NCI-H1930 (cell line): ENCODE data around the gene ABCA1.
"Not testable (repeated sequence)": the region's sequence is repeated elsewhere in the genome, so short reads cannot be mapped to it uniquely, and the experiment has no call there.

Experiments
- DNase-seq, 2 experiments: peaks; one replicate each; lab custom pipeline; 2025; lab: John Stamatoyannopoulos, UW

ABCA1 gene

GRCh38 chr9:104868303-104868686 is 59.7 kb downstream of the ABCA1 start:
- no peak for DNase-seq

DNA sequence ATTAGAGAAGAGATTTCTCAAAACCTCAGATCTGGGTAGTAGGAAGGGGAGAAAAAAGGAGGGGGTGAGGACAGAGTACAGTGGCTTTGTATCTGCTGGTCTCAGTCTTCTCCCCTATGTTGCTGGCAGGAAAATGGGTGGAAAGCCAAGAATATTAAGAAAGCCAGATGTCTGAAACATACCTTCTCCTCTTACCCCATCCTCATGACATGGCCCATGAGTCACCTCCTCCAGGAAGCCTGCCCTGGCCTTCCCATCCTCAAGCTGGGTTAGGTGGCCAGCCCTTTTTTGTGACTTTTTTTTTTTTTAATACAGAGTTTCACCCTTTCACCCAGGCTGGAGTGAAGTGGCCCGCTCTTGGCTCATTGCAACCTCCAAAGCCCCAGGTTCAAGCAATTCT is 61.8 kb downstream of the ABCA1 start:
- DNase-seq: no peak

GRCh38 chr9:104864675-104865104 is 63.3 kb downstream of the ABCA1 start:
- DNase-seq: no peak

DNA sequence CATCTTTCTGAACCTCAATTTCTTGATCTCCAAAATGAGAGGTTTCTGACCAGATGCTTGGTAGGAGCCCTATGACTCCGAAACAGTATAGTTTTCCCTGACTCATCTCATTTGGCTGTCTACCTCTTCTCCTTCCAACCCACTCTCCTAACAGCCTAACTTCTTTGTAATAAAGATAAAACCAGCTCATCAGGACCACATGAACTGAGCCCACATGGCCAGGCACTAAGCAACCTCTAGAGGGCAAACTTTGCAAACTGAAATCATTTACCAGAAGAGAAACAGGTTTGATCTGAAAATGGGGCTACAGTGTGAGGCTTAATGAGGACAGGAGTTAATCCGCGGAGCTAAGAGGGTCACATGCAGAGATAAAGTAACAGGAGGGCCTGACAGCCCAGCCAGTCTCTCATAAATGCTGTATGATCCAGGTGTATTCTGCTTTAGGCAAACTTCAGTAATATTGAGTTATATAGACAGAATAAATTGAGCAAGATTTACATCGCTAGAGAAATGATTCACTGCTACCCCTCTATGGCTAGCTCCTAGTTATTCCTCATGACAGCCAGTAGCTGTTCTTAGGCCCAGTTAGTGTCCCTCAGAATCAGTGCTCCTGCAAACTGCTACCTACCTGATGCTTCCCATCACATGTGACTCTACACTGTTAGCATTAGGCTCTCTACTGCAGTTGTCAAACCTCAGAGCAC is 64.6 kb downstream of the ABCA1 start:
- DNase-seq: peak; percentile 8 to 55

GRCh38 chr9:104861397-104861796 is 66.6 kb downstream of the ABCA1 start:
- DNase-seq: no peak

- no peak for DNase-seq
These were observed 67.7 kb downstream of the ABCA1 start for GRCh38 chr9:104860263-104860662.

DNA sequence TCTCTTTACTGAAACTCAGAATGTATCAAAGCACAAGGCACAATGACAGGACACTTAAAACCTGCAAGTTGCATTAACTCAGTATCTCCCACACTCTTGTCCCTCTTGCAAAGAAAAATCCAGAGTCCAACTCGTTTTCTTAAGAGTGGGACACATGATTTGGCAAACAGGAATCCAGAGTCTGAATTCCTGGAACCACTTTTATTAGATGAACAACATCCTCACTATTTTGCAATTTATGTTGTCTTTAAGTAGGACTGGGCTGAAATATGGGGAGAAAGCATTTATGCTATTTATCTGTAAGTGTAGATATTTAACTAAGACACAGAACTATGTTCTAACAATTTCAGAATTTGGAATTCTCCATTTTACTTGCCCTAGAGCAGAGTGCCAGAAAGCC is 69.1 kb downstream of the ABCA1 start:
- no peak for DNase-seq

- no peak for DNase-seq
These were observed 69.7 kb downstream of the ABCA1 start for GRCh38 chr9:104858271-104858670.

DNA sequence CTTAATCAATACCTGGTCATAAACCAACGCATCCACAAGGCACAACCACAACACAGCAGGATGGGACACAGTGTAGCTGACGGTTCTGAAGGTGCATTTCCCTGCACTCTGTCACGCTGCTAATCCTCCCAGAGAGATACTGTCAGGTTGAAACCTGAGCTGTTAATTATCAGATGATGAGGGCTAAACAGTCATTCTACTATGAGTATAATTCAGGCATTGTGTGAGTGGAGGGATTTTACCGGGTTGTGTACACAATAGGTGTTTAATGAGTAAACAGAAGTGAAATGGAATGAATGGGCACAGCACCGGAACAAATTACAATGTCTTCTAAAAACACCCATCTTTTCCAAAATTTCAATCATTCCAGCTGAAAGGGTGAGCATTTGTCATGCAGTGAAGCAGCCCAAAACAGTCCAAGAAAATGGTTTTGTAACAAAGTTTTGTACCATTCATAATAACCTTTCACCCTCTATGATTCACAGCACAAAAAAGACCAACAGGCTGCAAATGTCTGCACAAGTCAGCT is 71.5 kb downstream of the ABCA1 start:
- peak; percentile 81 to 88 for DNase-seq

- no peak for DNase-seq
These were observed 72.1 kb downstream of the ABCA1 start for GRCh38 chr9:104855807-104856206.

- not testable (repeated sequence) for DNase-seq
These were observed 72.7 kb downstream of the ABCA1 start for GRCh38 chr9:104855258-104855657.

GRCh38 chr9:104854613-104855012 is 73.3 kb downstream of the ABCA1 start:
- peak in 1 of 2 experiments; percentile 23 for DNase-seq

DNA sequence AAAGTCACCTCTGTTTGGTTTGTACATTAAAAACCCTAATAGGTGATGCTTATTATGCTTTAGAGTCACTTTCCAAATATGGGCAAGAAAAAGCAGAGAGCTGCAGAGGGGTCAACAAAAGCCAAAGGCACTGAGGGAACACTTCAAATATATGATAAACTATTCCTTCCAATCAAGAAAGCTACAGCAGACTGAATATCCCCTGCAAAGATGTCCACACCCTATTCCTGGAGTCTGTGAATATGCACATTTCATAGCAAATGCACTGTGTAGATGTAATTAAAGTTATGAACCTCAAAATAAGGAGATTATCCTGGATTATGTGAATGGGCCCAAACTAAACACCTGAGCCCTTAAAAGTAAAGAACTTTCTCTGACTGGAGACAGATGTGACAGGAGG is 74.3 kb downstream of the ABCA1 start:
- no peak for DNase-seq

DNA sequence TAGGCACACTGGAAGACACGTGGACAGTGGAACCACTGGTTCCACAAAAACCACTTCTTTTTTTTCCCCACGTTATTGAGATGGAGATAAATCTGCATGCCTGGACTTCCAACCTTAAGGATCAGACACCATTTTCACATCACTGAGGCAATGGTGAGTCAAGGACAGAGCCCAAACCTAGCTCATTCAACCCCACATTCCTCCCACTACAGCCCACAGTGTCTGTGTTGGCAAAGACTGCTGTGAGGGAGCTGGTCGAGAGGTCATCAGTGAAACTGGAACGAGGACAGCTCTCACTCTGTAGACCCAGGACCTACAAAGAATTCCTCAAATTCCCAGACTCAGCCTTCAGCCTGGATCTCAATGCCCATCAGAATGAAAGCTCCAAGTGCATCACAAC is 74.8 kb downstream of the ABCA1 start:
- no peak for DNase-seq

DNA sequence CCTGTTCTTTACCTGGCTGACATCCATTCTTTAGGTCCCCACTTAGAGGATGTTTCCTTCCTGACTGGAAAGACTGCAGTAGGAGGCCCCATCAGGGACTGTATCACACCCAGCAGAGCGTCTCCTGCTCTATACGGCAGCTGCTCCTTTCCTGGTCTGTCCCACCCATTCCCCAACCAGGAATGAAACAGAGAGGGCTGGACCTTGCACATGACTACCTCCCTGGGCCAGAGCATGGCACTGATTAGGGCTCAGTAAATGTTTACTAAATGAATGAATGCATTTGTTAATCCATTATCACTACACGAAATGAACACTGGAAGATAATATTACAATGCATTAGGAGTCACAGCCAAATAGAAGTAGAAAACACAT is 76.4 kb downstream of the ABCA1 start:
- DNase-seq: no peak

GRCh38 chr9:104850786-104851545 is 77.0 kb downstream of the ABCA1 start:
- no peak for DNase-seq

DNA sequence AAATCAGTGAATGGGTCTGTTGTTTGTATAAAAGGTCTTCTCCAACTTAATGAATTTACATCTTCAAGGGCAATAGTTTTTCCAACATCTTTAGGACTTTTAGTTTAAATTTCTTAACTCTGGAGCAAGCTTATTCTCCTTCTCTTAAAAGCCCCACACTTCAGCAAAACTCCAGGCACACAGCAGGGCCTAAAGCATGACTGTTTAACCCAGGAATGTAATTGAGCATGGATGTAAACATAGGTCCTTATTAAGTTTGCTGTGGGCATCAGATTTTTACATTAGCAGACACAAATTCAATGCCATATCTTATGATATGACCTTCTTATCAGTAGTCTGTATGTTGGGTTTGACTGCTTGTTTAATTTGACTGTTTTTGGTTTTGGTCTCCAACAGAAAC is 78.9 kb downstream of the ABCA1 start:
- DNase-seq: no peak

DNA sequence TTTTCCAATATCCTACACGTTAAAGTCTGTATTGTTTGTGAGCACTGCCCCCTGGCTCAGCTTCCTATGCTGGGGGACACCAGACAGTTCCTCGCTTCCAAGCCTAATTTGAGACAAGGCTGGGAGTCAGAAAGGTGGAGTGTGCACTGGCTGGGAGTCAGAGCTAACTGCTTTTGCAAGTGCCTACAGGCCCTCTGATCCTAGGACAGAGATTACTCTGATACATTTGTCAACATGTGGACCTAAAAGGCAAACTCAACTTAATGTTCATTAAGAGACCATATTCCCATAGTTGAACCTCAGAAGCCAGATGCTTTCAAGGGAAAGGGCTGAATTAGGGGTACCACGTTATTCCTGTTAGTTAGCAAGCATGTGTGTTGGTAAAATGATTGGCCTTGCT is 83.2 kb downstream of the ABCA1 start:
- DNase-seq: no peak

GRCh38 chr9:104843644-104844240 is 84.2 kb downstream of the ABCA1 start:
- DNase-seq: no peak

GRCh38 chr9:104842698-104843097 is 85.3 kb downstream of the ABCA1 start:
- DNase-seq: no peak

DNA sequence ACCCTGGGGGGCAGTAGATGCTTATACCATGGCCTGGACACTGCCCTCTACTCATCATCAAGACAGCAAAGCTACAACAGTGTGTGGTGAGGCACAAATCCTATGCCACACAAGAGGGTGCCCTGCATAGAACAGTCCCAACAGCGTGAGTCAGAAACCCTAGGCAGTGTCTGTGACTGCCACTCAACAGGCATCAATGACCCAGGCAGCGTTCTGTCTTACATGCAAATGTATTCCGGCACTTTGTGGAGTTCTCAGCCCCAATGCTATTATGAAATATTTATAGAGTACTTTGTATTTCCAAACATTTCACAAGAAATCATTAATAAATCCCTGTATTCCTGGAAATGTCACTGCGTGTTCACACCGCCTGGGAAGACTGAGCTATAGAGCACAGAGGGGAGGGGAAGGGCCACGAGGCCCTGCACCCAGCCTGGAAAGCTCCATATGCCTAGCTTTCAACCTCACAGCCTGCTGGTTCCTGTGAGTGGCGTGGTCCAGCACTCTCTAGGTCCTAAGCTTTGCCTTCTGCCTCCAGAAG is 86.3 kb downstream of the ABCA1 start:
- no peak for DNase-seq

DNA sequence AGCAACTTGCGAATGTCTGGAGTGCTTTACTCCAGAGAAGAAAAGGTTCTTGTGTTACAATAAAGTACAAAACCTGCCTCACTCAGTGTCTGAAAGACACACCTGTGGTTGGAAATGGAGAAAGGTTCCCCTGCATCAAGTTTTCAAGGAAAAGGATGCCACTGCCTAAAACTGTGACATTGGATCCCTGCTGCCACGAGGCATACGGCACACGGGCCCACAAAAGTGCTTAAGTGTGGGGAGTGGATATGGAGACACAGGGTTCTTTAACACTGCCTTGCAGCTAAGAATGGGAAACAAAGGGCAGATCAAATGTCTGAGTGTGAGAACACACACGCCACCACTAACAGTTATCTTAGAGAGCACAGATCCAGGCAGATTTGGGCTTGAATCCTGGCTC is 89.0 kb downstream of the ABCA1 start:
- no peak for DNase-seq

DNA sequence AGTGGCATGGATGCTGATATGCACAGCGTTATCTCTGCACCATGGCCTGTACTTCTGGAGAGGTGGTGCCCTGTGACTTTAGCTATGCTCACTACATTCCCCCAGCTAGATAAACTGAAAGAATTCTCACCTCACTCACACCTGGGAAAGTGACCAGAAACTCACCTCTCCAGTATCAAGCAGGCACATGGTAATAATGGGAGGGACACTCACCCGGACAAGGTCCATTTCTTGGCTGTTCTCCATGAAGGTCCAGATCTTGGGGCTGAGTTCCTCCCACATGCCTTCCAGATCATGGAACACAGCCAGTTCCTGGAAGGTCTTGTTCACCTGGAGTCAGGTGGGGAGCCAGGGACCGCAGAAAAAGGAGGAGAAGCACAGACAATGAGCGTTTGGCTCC is 91.2 kb downstream of the ABCA1 start:
- DNase-seq: no peak
